Sigmoid colon (tissue), 4 donors: ENCODE measurements around the gene PRKG1.

Source experiments
- CTCF ChIP-seq, 4 experiments: fragments of 450-650 bp in 3 of 4; fragments of 200-600 bp in 1 of 4; IDR thresholded peaks; one replicate each; pipeline ENCODE4 v1.5.1; 2016 to 2019; ENCODE audit warnings: antibody characterized with exemption in 4 of 4, mild to moderate bottlenecking in 3 of 4, moderate library complexity in 2 of 4
- EP300 ChIP-seq, 4 donors: sonication (generic); formaldehyde crosslinking; IDR thresholded peaks; one replicate each; pipeline ENCODE4 v1.6.1; 2017; ENCODE audit warnings: antibody characterized with exemption in 4 of 4
- POLR2A ChIP-seq, 2 donors: fragments of 450-650 bp; IDR thresholded peaks; one replicate each; pipeline ENCODE4 v1.6.1; 2016; ENCODE audit warnings: antibody characterized with exemption in 2 of 2, mild to moderate bottlenecking in 2 of 2, moderate library complexity in 2 of 2
- POLR2AphosphoS5 ChIP-seq, 4 donors: sonication (generic); formaldehyde crosslinking; IDR thresholded peaks; one replicate each; pipeline ENCODE4 v1.6.1; 2017; ENCODE audit warnings: antibody characterized with exemption in 4 of 4

GRCh38 chr10:52030051-52030790 lies 955.9 kb downstream of the PRKG1 start:
- TF ChIP-seq CTCF (IDR thresholded peaks at IDR 0.05) (no peak), POLR2A (IDR thresholded peaks at IDR 0.05) (no peak), POLR2AphosphoS5 (IDR thresholded peaks at IDR 0.05) (no peak), EP300 (IDR thresholded peaks at IDR 0.05) (no peak)
